Superior temporal gyrus (tissue), 1 donor: ENCODE measurements around the gene FAM43A.
A peak's percentile ranks its signal among the peaks of the same experiment; 100 is the strongest.

Experiments
- DNase-seq: peaks from one replicate; pipeline ENCODE4 v3.0.0-alpha.2; 2016; ENCODE audit errors: extremely low spot score

FAM43A gene

DNA sequence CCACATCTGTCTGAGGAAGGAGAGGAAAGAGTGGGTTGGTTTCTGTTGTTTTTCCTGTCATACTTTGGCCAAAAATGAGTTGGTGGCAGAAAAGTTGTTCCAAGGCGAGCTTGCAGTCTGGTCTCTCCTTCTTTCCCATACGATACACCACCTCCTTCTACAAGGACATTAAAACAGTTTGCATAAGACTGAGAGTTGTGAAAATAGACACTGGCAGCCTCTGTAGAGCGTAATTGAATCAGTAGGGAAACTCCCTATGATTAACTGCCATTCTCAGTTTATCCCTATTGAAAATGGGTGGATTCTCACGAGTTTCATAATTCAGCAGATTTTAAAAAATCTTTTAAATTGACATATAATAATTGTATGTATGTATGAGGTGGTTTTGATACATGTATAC, 10.0 kb upstream of the FAM43A start:
- DNase-seq: no peak

DNA sequence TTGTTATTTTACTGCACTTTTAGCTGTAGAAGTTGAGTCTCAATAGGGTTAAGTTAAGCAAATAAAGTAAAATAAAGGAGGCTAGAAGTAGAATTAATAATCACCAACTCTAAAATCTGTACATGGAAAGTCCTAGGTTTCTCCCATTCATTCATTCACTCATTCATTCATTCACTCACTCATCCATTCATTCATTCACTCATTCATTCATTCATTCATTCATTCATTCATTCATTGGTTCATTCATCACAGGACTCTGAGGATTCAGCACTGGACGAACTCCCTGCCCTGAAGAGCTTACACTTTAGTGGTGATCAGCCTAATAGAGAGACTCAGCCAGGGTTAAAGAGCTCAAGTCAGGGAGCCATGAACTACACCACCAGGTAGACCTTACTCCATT, 9.2 kb upstream of the FAM43A start:
- no peak for DNase-seq

DNA sequence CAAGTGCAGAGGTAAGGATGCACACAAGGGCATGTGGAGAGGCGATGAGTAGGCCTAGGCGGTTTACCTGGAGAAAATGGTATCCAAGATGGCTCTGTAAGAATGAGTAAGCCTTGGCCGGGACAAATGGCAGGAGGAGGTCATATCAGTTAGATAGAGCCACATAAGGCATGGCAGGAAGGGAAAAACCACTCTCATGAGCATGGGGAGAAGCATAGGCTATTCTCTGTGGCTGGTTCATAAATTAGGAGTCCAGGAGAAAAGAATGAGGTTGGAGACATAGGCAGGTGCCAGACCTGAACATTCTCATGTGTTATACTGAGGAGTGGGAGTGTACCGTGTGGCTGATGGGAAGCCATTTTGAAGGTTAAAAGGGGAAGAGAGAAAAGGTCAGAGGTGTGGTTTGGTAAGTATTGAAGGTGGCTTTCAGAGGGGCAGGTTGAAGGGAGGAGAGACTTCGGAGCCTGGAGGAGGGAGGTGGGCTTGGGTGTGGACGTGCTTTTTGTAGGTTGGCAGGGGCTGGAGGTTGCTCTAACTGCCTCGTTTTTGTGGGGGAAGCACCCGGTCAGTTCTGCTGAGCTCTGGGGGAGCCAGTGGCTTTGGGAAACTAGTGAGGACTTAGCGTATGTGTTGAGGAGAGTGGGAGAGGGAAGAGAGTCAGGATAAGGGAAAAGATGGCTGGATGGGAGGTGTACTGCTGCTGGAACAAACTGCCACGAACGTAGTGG, 4.6 kb upstream of the FAM43A start:
- DNase-seq: no peak

DNA sequence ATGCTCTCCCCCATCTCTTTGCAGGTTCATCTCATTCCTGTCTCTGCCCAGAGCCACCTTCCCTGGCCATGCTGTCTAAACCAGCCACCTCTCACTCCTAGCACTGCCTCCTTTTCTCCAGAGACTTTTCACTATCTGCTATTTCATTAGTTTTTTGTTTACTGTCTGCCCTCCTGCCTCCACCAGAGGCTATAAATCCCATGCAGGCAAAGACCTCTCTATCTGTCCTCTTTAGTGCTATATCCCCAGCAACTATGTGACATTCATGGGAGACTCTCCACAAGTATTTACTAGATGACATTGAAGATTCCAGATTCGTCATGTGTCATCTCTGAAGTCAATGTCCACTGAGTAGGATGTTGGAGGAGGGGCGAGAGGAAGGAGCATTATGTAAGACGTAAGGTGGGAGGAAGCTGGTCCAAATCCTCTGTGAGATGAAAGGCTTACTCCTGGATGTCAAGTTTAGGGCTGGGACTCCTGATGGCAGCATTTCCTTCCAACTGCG, 3.4 kb upstream of the FAM43A start:
- peak; percentile 24 for DNase-seq

DNA sequence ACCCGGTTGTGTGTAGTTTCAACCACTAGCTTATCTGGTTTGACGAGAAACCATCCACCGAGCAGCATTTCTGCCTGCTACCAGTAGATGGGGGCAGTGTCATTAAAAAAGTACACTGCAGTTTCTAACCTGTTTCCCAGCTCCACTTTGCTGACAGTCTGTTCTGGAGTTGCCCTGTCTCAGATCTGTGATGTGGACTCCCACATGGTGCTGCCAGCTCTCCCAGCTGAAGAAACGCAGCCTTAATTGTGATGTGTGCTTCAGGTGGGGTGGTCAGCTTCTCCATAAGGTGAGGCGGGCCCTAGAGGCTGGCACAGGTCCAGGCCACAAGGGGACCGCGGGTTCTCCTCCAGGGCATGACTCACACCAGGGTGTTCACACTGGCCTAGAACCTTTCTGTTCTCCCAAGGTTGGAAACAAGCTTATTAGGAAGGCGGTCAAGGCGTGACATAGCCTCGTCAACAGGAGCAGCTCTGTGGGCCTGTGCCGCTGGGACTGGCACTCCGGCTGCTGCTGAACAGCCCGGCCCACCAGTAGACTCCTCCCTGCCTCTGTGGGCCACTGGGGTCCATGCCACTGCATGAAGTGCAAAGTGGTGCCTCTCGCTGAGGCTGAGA, 2.9 kb upstream of the FAM43A start:
- DNase-seq: peak; percentile 92

DNA sequence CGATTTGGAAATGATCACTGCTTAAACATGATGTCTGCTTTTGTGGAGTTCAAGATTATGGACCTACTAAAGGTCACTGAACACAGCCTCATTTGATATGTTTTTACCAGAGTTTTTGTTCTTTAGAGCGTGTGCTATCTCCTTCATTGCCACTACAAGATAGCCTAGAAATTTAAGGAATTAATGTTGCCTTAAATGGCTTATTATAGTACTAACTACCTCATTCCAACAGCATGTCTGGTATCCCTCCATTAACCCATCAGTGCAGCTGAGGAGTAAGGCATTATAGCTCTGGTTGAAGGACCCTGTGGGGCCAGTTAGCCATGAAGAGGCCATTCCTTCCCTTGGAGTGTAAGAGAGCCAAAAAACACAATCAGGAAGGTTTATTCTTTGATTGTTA, 2.3 kb upstream of the FAM43A start:
- no peak for DNase-seq

DNA sequence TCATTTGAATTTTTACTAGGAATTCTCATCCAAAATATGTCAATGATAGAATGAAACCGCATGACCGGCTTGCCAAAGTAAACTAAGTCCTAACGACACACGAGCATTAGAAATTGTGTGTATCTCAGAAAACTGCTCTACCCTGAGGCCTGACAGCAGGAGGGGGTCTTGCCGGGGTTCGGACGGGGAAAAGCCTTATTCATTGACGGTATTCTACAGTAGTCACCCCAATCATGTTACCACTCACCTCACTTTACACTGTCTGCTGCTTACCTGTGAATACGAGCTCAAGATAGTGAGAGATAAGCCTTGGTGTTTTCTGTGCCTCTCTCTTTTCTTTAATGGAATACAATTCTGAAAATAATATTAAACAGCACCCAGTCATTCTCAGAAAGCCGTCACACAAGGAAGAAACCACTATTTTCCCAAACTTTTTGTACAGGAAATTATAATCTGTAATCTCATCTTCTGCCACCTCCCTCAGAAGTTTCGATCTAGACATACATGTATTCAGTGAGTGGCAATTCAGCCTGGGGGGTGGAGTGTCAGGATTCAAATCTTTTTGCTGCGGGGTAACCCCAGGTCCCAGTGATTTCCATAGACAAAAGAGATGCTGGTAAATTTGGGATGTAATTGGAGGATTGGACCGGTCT, 492 bp upstream of the FAM43A start:
- DNase-seq: no peak

DNA sequence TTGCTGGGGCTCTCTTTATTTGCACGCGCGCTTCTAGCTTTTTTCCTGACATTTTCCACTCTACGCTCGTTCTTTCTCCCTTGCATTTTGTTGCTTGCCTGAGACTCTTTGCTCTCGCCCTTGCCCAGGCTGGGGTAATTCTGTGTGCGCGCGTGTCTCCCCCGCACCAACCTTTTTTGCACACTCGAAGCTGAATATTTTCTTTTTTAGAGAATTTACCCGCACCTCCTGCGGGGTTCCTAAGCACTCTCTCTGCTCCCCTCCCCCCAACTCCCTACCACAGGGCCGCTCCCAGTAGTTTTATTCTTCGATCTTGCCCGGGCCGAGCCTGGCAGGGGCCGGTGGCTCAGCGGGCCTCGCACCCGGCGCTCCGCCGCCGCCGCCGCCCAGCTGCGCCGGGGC, 732 bp downstream of the FAM43A start:
- no peak for DNase-seq

DNA sequence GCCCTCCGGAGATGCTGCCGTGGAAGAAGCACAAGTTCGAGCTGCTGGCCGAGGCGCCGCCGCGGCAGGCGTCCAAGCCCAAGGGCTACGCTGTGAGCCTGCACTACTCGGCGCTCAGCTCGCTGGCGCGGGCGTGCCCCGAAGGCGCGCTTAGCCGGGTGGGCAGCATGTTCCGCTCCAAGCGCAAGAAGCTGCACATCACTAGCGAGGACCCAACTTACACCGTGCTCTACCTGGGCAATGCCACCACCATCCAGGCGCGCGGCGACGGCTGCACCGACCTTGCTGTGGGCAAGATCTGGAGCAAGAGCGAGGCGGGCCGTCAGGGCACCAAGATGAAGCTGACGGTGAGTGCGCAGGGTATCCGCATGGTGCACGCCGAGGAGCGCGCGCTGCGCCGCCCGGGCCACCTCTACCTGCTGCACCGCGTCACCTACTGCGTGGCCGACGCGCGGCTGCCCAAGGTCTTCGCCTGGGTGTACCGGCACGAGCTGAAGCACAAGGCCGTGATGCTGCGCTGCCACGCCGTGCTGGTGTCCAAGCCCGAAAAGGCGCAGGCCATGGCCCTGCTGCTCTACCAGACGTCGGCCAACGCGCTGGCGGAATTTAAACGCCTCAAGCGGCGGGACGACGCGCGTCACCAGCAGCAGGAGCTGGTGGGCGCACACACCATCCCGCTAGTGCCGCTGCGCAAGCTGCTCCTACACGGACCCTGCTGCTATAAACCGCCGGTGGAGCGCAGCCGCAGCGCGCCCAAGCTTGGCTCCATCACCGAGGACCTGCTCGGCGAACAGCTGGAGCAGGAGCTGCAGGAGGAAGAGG, 1.3 kb downstream of the FAM43A start:
- no peak for DNase-seq

DNA sequence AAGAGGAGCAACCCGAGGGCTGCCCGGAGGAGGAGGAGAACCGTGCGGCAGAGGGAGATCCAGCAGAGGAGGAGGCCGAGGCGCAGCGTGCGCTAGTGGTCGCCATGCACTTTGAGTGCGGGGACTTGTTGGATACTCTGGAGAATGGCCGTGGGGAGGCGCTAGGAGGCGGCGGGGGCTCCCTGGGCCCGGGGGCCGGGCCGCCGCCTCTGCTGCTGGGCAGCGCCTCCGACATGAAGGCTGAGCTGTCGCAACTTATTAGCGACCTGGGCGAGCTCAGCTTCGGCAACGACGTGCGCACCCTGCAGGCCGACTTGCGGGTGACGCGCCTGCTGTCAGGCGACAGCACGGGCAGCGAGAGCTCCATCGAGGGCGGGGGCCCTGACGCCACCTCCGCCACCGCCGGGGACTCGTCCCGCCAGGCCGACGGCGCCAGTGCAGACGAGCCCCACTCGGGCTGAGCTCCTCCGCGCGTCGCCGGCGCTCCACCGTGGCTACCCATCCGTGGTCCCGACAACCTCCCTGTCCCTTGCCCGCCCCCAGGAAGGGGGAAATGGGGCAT, 2.0 kb downstream of the FAM43A start:
- no peak for DNase-seq

DNA sequence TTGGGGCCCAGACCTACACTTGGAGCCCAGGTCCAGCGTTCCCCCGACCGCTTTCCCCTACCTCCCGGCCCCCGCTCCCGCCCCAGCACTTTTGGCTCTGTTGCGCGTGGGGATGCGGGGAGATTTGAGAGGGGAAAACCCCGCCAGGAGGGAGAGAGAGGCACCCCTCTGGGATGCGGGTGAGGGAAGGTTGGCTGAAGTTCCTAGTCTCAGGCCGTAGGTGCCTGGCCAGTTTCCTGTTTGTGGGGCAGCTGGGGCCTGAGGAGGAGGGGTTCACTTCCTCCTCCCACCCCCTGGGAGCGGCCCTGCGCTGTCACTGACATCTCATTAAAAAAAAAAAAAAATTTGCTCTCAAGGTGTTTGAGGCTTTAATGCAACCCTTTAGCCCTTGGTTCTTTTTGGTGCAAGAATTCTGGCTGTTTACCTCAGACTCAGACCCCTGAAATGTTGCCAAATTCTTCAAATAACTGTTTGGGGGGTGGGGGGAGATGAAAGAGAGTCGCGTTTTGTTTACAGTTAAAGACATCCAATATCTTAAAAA, 2.6 kb downstream of the FAM43A start:
- no peak for DNase-seq

DNA sequence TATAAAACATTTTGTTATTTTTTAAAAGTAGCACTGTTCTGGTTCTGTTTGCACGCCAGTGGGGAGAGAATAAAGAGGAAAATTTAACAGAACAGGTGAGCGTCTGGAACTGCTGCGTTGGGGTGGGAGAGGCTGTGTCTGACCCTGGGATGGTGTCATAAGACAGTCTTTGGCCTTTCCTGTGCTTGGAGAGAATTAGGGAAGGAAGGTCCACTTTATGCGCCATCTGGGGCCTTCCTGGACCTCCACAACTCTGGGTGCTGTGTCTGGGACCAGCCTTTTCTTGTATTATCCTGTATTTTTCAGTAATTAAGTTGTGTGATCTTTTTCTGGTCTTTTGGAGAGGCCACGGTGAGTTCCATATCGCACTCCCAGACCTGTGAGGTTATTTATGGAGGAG, 3.3 kb downstream of the FAM43A start:
- no peak for DNase-seq

DNA sequence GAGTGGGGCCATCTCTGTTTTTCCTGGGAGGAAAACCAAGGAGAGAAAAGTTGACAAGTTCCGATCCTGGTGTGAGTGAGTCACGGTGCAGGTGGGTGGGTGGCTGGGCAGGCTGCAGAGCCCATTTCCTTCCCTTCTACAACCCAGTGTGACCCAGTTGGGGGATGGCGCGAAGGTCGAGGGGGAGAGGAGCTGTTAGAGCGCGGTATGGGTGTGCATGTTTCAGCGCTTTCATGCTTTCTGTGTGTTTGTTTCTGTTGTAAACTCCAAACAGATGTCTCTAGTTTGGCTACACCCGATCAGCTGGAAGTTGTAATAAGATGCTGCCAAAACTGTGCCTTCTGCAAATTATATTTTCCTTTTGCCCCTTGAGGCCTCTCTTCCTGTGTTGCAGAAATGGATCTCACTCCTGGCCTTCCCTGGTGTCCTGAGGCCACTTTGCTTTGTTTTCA, 3.8 kb downstream of the FAM43A start:
- DNase-seq: no peak

DNA sequence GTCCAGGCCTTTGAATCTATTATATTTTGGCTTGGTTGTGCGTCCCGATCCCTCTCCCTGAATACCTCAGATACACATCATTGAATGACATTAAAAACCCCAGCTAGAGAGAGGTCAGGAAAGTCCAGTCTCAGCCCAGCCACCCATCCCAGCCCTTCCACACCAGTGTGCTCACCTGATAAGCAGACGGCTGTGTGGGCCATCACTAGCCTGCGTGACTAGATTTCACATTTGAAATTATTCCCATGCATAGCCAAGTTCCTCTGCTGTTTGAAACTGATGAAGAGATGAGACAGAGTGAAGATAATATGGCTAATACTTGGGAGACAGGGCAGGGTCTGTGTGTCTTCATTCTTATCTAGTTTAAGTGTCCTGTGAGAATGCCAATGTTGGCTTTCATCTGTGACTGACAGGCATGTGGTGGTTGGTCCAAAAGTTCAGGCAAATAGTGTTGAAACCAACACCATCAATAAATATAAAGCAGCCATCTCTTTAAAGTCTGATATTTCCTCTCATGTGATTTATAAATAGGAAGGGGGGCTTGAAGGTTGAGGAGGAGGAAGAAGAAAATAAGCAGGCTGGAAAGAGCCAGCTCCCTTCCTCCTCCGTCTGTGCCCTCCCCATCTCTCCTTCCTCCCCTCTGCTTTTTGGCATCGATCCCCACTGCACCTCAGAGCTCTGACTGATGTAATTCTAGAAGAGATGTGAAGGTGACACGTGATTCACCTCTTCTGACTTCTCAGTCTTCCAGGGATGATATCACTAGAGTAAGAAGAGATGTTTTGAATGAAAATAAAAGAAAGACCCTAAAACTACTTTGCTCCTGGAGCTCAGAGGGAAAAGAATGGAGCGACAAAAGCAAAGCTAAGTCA, 5.1 kb downstream of the FAM43A start:
- DNase-seq: no peak

DNA sequence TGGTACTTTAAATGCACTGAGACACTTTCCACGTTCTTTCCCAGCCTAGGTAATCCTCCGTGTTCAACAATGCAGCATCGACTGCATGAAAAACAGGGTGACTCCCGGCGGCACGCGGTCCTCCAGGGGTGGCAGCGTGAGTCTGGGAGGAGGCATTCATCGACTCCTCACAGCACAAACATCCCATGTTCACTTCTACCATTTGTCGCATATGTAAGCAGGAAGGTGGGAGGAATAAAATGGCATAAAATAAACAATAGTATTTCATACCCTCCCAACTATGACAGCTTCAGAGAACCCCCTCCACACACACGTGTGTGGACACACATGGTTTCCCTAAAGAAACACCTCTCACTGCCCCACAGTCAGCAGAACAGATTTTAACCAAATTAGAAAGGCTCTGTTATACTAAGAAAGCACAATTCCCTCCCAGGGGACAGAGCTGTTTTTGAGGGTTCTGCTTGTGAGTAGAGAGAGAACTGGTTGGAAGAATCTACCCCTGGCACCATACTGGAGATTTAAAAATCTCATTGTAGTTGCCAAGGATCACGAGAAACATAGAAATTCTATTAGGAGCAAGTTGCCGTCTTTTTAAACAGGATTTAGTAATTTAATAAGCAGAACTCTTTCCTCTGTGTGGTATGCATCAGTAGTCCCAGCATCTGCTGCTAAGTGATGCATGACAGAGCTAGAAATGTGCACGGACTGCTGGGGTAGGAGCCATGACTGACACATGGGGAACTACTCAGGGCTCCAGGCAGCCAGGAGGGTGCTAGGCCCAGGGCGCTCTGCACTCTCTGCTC, 6.0 kb downstream of the FAM43A start:
- DNase-seq: no peak

DNA sequence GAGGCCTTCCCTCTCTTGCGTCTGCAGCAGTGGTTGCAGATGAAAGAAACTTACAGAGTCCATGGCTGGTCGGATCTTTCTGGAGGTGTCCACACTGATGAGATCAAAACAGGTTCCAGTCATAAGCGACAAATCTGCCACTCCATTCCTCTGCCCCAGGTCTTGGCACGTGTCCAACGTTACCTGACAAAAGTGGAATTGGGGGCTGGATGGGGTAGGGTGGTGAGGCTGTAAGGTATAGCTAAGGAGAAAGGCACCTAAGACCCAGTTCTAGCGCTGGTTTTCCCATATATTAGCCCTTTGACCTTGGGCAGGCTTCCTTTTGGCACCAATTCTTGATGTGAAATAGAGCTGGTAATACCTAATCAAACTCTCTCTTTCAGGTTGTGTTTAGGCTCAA, 11.0 kb downstream of the FAM43A start:
- DNase-seq: no peak

DNA sequence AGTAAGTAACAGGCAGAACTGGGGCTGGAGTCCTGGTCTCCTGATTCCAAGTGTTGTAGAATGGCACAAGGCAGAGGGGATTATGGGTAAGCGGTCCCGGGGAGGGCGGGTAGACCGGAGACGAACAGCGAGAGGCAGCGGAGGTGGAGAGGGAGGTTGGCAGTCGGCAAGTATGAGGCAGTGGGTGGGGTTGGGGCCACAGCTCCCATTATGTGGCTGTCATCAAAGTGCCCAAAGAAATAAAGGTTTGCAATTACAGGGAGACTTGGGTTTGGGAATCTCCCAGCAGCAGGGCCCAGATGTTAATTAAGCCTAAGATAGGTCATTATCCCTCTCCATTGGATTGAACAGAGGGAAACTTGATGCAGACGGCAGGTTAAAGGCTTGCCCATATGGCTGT, 16.9 kb downstream of the FAM43A start:
- no peak for DNase-seq

DNA sequence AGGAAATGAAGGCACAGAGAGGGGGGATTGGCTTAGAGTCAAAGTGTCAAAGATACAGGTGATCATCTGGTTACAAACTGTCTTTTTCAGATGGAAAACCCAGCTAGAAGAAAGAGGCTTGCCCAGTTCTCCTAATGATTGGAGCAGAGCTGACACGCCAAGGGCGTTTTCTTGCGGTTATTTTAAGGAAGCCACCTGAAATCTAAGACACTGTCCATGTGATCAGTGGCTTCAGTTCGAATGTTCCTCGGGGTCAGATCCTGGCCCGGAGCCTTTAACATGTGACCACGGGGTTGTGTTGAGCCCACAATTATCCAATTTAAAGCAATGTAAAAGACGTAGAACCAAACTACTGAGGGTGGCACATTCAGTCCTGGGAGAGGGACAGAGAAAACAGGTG, 19.5 kb downstream of the FAM43A start:
- no peak for DNase-seq

DNA sequence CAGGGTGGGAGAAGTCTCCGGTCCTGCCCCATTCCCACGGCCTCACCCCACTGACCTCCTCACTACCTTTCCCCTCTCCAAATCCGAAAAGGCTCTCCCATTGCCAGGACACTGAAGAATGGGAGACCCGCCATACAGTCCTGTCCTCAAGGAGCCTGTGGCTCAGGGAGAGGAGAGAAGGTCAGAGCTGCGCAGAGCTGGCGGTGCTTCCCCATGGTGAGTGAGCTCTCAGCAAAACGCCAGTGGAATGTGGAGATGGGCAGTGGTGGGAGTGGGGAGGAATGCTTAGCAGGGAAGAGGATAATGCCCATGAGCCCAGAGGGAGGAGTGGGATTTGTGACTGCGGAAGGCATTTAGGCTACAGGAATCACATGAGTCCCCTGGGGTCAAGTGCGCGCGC, 20.1 kb downstream of the FAM43A start:
- DNase-seq: no peak

DNA sequence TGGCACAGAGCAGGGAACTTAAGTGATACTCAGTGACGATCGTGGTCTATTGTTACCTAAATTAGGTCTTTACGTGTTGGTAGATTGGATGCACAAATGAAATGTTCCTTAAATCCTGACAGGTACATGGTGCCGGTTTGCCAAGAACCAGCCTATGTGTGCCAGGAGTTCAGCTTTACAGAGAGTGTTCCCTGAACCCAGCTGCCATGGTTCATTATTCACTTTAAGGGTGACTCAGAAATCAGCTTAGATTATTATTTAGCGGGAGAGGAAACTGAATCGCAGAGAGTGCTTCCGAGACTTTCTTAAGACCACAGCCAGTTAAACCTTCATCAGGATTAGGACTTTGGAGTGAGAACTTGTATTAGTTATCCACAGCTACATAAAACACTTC, 21.5 kb downstream of the FAM43A start:
- DNase-seq: no peak
